GM21737 (cell line): ENCODE results near the gene SHROOM3.
"Not testable (repeated sequence)": the region's sequence is repeated elsewhere in the genome, so short reads cannot be mapped to it uniquely, and the experiment has no call there.

Experiments used
- ATAC-seq: cut with Tn5 transposase; IDR thresholded peaks from one replicate; pipeline ENCODE4 v1.9.1; 2021; ENCODE audit warnings: mild to moderate bottlenecking, moderate library complexity; ENCODE audit not compliant: unreplicated experiment

The SHROOM3 gene

GRCh38 chr4:76708971-76709771 is 274.1 kb downstream of the SHROOM3 start:
- no peak for ATAC-seq

- ATAC-seq: no peak
Measured at GRCh38 chr4:76709772-76710090, 274.7 kb downstream of the SHROOM3 start.

- no peak for ATAC-seq
Measured at GRCh38 chr4:76712564-76712963, 277.5 kb downstream of the SHROOM3 start.

GRCh38 chr4:76714226-76714625 is 279.2 kb downstream of the SHROOM3 start:
- ATAC-seq: no peak

GRCh38 chr4:76716020-76716419 is 281.0 kb downstream of the SHROOM3 start:
- ATAC-seq: no peak

- no peak for ATAC-seq
Measured at GRCh38 chr4:76716658-76717057, 281.6 kb downstream of the SHROOM3 start.

- ATAC-seq: no peak
Measured at GRCh38 chr4:76717431-76717830, 282.4 kb downstream of the SHROOM3 start.

GRCh38 chr4:76718021-76718420 is 283.0 kb downstream of the SHROOM3 start:
- no peak for ATAC-seq

GRCh38 chr4:76718831-76719230 is 283.8 kb downstream of the SHROOM3 start:
- no peak for ATAC-seq

GRCh38 chr4:76720121-76720520 is 285.1 kb downstream of the SHROOM3 start:
- ATAC-seq: no peak

GRCh38 chr4:76722146-76722545 is 287.1 kb downstream of the SHROOM3 start:
- not testable (repeated sequence) for ATAC-seq

GRCh38 chr4:76722838-76723237 is 287.8 kb downstream of the SHROOM3 start:
- no peak for ATAC-seq

GRCh38 chr4:76723373-76723772 is 288.3 kb downstream of the SHROOM3 start:
- ATAC-seq: no peak

GRCh38 chr4:76723924-76724323 is 288.9 kb downstream of the SHROOM3 start:
- no peak for ATAC-seq

GRCh38 chr4:76725039-76725438 is 290.0 kb downstream of the SHROOM3 start:
- ATAC-seq: no peak

- no peak for ATAC-seq
Measured at GRCh38 chr4:76726176-76726575, 291.1 kb downstream of the SHROOM3 start.

- ATAC-seq: no peak
Measured at GRCh38 chr4:76726631-76727030, 291.6 kb downstream of the SHROOM3 start.

GRCh38 chr4:76727934-76728333 is 292.9 kb downstream of the SHROOM3 start:
- ATAC-seq: not testable (repeated sequence)

- ATAC-seq: no peak
Measured at GRCh38 chr4:76729460-76729859, 294.4 kb downstream of the SHROOM3 start.

- ATAC-seq: no peak
Measured at GRCh38 chr4:76729980-76730379, 295.0 kb downstream of the SHROOM3 start.

- no peak for ATAC-seq
Measured at GRCh38 chr4:76732246-76732645, 297.2 kb downstream of the SHROOM3 start.

- no peak for ATAC-seq
Measured at GRCh38 chr4:76733068-76733771, 298.2 kb downstream of the SHROOM3 start.
